ENCODE measurements around the gene ZNF470. TPM values are rescaled to one million over a fixed set of nuclear protein-coding genes. Genes with fewer than 3 reads are reported as not detected.

ZNF470 gene
- total RNA-seq, 2 donors from 2014 or later, result 6.7 to 8.1 TPM

DNA sequence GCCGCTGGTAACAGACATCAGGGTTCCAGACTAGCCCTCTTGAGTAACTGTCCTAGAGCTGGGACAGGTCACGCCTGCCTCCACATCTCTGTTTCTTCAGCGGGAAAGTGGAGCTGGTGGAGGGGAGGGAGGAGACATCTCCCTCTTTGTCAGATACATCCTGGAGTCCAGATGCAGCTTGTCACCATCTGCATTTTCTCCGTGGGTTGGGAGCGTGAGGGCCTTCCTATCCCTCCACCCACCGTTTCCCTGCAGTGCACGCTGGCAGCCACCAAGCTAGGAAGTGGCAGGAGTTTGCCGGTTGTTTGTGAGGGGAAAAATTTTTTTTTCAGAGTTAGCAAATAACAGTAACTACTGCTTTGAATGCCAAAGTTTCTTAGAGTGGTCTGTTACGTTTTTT, 55.7 kb downstream of the ZNF470 start:
- H3K27ac ChIP-seq (ENCODE audit: low read depth, low read length), result no peak overlapping the region
- Mint-ChIP-seq H3K4me3 (no peak overlapping the region), H3K4me1 (no peaks in the 10 kb centered on the region), H3K27ac (no peak overlapping the region), H3K9me3 (peaks cover 83% of the 10 kb centered on the region), H3K36me3 (ENCODE audit: low read depth) (peaks cover 73% of the 10 kb centered on the region), H3K27me3 (ENCODE audit: insufficient read depth) (no peaks in the 10 kb centered on the region)
- H3K4me3 ChIP-seq (ENCODE audit: low read length), result no peak overlapping the region
- H3K27me3 ChIP-seq (ENCODE audit: control insufficient read depth, insufficient read depth, low read length, poor library complexity, severe bottlenecking), result no peaks in the 10 kb centered on the region
- no peaks in the 10 kb centered on the region for H3K4me1 ChIP-seq (ENCODE audit: control insufficient read depth, insufficient read depth, low read length)
- TF ChIP-seq, protein P1, sequence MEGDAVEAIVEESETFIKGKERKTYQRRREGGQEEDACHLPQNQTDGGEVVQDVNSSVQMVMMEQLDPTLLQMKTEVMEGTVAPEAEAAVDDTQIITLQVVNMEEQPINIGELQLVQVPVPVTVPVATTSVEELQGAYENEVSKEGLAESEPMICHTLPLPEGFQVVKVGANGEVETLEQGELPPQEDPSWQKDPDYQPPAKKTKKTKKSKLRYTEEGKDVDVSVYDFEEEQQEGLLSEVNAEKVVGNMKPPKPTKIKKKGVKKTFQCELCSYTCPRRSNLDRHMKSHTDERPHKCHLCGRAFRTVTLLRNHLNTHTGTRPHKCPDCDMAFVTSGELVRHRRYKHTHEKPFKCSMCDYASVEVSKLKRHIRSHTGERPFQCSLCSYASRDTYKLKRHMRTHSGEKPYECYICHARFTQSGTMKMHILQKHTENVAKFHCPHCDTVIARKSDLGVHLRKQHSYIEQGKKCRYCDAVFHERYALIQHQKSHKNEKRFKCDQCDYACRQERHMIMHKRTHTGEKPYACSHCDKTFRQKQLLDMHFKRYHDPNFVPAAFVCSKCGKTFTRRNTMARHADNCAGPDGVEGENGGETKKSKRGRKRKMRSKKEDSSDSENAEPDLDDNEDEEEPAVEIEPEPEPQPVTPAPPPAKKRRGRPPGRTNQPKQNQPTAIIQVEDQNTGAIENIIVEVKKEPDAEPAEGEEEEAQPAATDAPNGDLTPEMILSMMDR (conservative IDR thresholded peaks at IDR 0.05), result no peak
- 90 to 92% methylated on average over 2 to 9 of the region's 9 CpGs for WGBS, 2 experiments (ENCODE audit: insufficient coverage in 1 of 2, insufficient read length in 1 of 2)
- H3K9ac ChIP-seq (ENCODE audit: extremely low read depth, low read length, poor library complexity, severe bottlenecking), result no peak overlapping the region
- peaks cover 40% of the 10 kb centered on the region for H3K36me3 ChIP-seq (ENCODE audit: control insufficient read depth, insufficient read depth, low read length)
- no peak for DNase-seq
- H3K9me3 ChIP-seq (ENCODE audit: control insufficient read depth, low read length), result peaks cover 55% of the 10 kb centered on the region

DNA sequence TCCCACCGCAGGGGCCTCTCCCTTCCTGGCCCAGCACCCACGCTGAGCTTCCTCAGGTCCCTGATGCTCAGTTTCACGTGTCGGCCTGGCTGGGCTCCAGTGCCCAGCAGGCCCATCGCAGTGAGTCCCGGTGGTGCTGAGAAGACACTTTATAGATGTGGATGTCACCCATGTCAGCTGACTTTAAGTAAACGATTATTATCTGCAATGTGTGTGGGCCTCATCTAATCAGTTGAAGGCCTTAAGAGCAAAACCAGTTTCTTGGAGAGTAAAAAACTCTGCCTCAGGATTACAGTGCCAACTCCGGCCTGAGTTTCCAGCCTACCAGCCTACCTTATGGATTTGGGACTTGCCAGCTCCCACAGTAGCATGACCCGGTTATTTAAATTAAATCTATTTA, 58.4 kb downstream of the ZNF470 start:
- H3K27me3 ChIP-seq (ENCODE audit: control insufficient read depth, insufficient read depth, low read length, poor library complexity, severe bottlenecking), result no peaks in the 10 kb centered on the region
- H3K9me3 ChIP-seq (ENCODE audit: control insufficient read depth, low read length), result peaks cover 54% of the 10 kb centered on the region
- H3K9ac ChIP-seq (ENCODE audit: extremely low read depth, low read length, poor library complexity, severe bottlenecking), result no peak overlapping the region
- H3K36me3 ChIP-seq (ENCODE audit: control insufficient read depth, insufficient read depth, low read length), result peaks cover 36% of the 10 kb centered on the region
- TF ChIP-seq, protein P1 (conservative IDR thresholded peaks at IDR 0.05), result no peak
- H3K4me3 Mint-ChIP-seq, result no peak overlapping the region
- H3K27ac Mint-ChIP-seq, result no peak overlapping the region
- peaks cover 87% of the 10 kb centered on the region for H3K9me3 Mint-ChIP-seq
- DNase-seq, result no peak
- no peak overlapping the region for H3K4me3 ChIP-seq (ENCODE audit: low read length)
- H3K36me3 Mint-ChIP-seq (ENCODE audit: low read depth), result peaks cover 54% of the 10 kb centered on the region
- H3K27me3 Mint-ChIP-seq (ENCODE audit: insufficient read depth), result no peaks in the 10 kb centered on the region
- H3K4me1 Mint-ChIP-seq, result no peaks in the 10 kb centered on the region
- H3K27ac ChIP-seq (ENCODE audit: low read depth, low read length), result no peak overlapping the region
- WGBS, 2 experiments (ENCODE audit: insufficient coverage in 1 of 2, insufficient read length in 1 of 2), result 91 to 97% methylated on average over 4 to 8 of the region's 9 CpGs
- H3K4me1 ChIP-seq (ENCODE audit: control insufficient read depth, insufficient read depth, low read length), result no peaks in the 10 kb centered on the region

DNA sequence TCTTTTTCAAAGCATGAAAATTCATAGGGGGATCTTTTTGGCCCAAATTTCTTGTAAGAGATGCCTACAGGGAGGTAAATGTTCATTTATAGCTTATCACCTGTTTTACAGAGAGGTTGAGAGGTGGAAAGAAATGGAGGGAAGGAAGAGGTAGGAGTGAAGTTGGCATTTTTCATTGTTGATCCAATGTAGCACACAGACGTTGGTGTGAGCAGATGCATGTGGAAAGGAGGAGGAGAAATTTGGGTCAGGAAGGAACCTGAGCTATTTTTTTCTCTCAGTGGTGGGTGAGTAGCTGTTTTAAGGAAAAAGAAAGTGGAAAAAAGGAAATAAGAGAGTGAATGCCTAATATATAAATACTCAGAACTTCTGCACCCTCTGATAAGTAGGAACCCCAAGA, 65.8 kb downstream of the ZNF470 start:
- Mint-ChIP-seq H3K9me3 (peaks cover 86% of the 10 kb centered on the region), H3K4me1 (no peaks in the 10 kb centered on the region), H3K4me3 (no peak overlapping the region), H3K27ac (no peak overlapping the region), H3K36me3 (ENCODE audit: low read depth) (peaks cover 2% of the 10 kb centered on the region), H3K27me3 (ENCODE audit: insufficient read depth) (no peaks in the 10 kb centered on the region)
- Histone ChIP-seq H3K9me3 (ENCODE audit: control insufficient read depth, low read length) (peaks cover 65% of the 10 kb centered on the region), H3K27me3 (ENCODE audit: control insufficient read depth, insufficient read depth, low read length, poor library complexity, severe bottlenecking) (no peaks in the 10 kb centered on the region), H3K4me1 (ENCODE audit: control insufficient read depth, insufficient read depth, low read length) (no peaks in the 10 kb centered on the region), H3K9ac (ENCODE audit: extremely low read depth, low read length, poor library complexity, severe bottlenecking) (no peak overlapping the region), H3K27ac (ENCODE audit: low read depth, low read length) (no peak overlapping the region), H3K4me3 (ENCODE audit: low read length) (no peak overlapping the region), H3K36me3 (ENCODE audit: control insufficient read depth, insufficient read depth, low read length) (no peaks in the 10 kb centered on the region)
- no peak for DNase-seq
- TF ChIP-seq, protein P1 (conservative IDR thresholded peaks at IDR 0.05), result no peak
- 35 to 36% methylated on average over 1 of the region's 1 CpG for WGBS, 2 experiments (ENCODE audit: insufficient coverage in 1 of 2, insufficient read length in 1 of 2)

Measured in endodermal cell (in vitro differentiated cells).